ENCODE data around the gene PCDHA1. TPM values are rescaled to one million over a fixed set of nuclear protein-coding genes. Genes with fewer than 3 reads are reported as not detected.
A peak's percentile ranks its signal among the peaks of the same experiment; 100 is the strongest.

PCDHA1 gene
- total RNA-seq, 1 experiment from 2014 or later = 0.45 TPM

GRCh38 chr5:140989254-140990020 is 203.5 kb downstream of the PCDHA1 start:
- peaks cover 23% of the 10 kb centered on the region for H3K4me1 ChIP-seq (ENCODE audit: insufficient read depth, low read length, poor library complexity, severe bottlenecking)
- no peak for TF ChIP-seq EZH2 (IDR thresholded peaks at IDR 0.05; ENCODE audit: borderline replicate concordance, low read depth, low read length, poor library complexity, severe bottlenecking)
- TF ChIP-seq, protein P1, sequence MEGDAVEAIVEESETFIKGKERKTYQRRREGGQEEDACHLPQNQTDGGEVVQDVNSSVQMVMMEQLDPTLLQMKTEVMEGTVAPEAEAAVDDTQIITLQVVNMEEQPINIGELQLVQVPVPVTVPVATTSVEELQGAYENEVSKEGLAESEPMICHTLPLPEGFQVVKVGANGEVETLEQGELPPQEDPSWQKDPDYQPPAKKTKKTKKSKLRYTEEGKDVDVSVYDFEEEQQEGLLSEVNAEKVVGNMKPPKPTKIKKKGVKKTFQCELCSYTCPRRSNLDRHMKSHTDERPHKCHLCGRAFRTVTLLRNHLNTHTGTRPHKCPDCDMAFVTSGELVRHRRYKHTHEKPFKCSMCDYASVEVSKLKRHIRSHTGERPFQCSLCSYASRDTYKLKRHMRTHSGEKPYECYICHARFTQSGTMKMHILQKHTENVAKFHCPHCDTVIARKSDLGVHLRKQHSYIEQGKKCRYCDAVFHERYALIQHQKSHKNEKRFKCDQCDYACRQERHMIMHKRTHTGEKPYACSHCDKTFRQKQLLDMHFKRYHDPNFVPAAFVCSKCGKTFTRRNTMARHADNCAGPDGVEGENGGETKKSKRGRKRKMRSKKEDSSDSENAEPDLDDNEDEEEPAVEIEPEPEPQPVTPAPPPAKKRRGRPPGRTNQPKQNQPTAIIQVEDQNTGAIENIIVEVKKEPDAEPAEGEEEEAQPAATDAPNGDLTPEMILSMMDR (conservative IDR thresholded peaks at IDR 0.05; ENCODE audit: low read depth, low read length) = no peak
- H3K36me3 ChIP-seq (ENCODE audit: insufficient read depth, low read length, poor library complexity, severe bottlenecking) = no peaks in the 10 kb centered on the region
- BruUV-seq (replicated peaks) = no TSS peak
- no peaks in the 10 kb centered on the region for H3K27me3 ChIP-seq (replicated peaks; ENCODE audit: insufficient read depth, low read depth, low read length, poor library complexity)
- POLR2A ChIA-PET (ENCODE audit: low non-redundant PET) = no interaction called here
- intact Hi-C loops (cut with micrococcal nuclease; ENCODE audit: unreplicated experiment) = no loop called here
- no peak for DNase-seq (ENCODE audit: low spot score)
- H3K4me3 ChIP-seq (ENCODE audit: low read depth, low read length, poor library complexity, severe bottlenecking) = no peak overlapping the region
- no peaks in the 10 kb centered on the region for H3K9me3 ChIP-seq (ENCODE audit: low read depth, low read length, poor library complexity, severe bottlenecking)
- peak overlapping the region; percentile 9 for H3K27ac ChIP-seq (ENCODE audit: low read depth, low read length, poor library complexity, severe bottlenecking)
- CTCF ChIA-PET = no interaction called here

- Histone ChIP-seq H3K4me3 (ENCODE audit: low read depth, low read length, poor library complexity, severe bottlenecking) (no peak overlapping the region), H3K9me3 (ENCODE audit: low read depth, low read length, poor library complexity, severe bottlenecking) (no peaks in the 10 kb centered on the region), H3K27ac (ENCODE audit: low read depth, low read length, poor library complexity, severe bottlenecking) (no peak overlapping the region), H3K4me1 (ENCODE audit: insufficient read depth, low read length, poor library complexity, severe bottlenecking) (peaks cover 25% of the 10 kb centered on the region), H3K36me3 (ENCODE audit: insufficient read depth, low read length, poor library complexity, severe bottlenecking) (no peaks in the 10 kb centered on the region), H3K27me3 (replicated peaks; ENCODE audit: insufficient read depth, low read depth, low read length, poor library complexity) (no peaks in the 10 kb centered on the region)
- no TSS peak for BruUV-seq (replicated peaks)
- POLR2A ChIA-PET (ENCODE audit: low non-redundant PET) = no interaction called here
- CTCF ChIA-PET = interaction anchor here (0.8 kb wide), 1 partner anchor 27 kb away, joined by 3 read pairs; the partner anchor contains the start of gene PCDHAC2
- DNase-seq (ENCODE audit: low spot score) = no peak
- TF ChIP-seq EZH2 (IDR thresholded peaks at IDR 0.05; ENCODE audit: borderline replicate concordance, low read depth, low read length, poor library complexity, severe bottlenecking) = no peak
- TF ChIP-seq, protein P1 (conservative IDR thresholded peaks at IDR 0.05; ENCODE audit: low read depth, low read length) = no peak
- intact Hi-C loops (cut with micrococcal nuclease; ENCODE audit: unreplicated experiment) = no loop called here
Measured at GRCh38 chr5:140992828-140993227, 206.9 kb downstream of the PCDHA1 start.

DNA sequence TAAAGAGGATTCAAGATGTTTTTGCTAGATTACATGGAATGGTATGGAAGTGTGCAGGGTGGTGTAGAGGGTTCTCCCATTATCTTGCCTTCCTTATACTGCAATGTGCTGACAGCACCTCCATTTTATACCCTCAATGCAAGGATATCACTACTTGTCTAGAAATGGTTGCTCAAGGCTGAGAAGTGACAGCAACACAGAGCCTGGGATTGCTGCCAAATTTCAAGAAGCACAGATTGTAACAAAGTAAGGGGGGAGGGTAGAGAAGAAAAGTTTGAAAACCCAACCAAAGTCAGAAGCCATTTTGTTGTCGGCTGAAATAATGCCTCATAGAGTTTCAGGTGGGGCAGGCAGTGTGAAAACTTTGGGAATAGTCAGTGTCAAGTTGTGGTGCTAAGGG is 210.1 kb downstream of the PCDHA1 start:
- H3K4me1 ChIP-seq (ENCODE audit: insufficient read depth, low read length, poor library complexity, severe bottlenecking) = peaks cover 52% of the 10 kb centered on the region
- DNase-seq (ENCODE audit: low spot score) = peak; percentile 91
- POLR2A ChIA-PET (ENCODE audit: low non-redundant PET) = no interaction called here
- CTCF ChIA-PET = no interaction called here
- TF ChIP-seq EZH2 (IDR thresholded peaks at IDR 0.05; ENCODE audit: borderline replicate concordance, low read depth, low read length, poor library complexity, severe bottlenecking) = no peak
- TF ChIP-seq, protein P1 (conservative IDR thresholded peaks at IDR 0.05; ENCODE audit: low read depth, low read length) = no peak
- no peaks in the 10 kb centered on the region for H3K36me3 ChIP-seq (ENCODE audit: insufficient read depth, low read length, poor library complexity, severe bottlenecking)
- H3K4me3 ChIP-seq (ENCODE audit: low read depth, low read length, poor library complexity, severe bottlenecking) = no peak overlapping the region
- intact Hi-C loops (cut with micrococcal nuclease; ENCODE audit: unreplicated experiment) = no loop called here
- peak overlapping the region; percentile 60 for H3K27ac ChIP-seq (ENCODE audit: low read depth, low read length, poor library complexity, severe bottlenecking)
- BruUV-seq (replicated peaks) = no TSS peak
- H3K9me3 ChIP-seq (ENCODE audit: low read depth, low read length, poor library complexity, severe bottlenecking) = no peaks in the 10 kb centered on the region
- no peaks in the 10 kb centered on the region for H3K27me3 ChIP-seq (replicated peaks; ENCODE audit: insufficient read depth, low read depth, low read length, poor library complexity)

All from A673 (cell line).